GM19395 (cell line): ENCODE measurements around the gene DENND1B.

Experiments used
- ATAC-seq: cut with Tn5 transposase; IDR thresholded peaks from one replicate; pipeline ENCODE4 v1.9.1; 2021; ENCODE audit warnings: mild to moderate bottlenecking, moderate library complexity; ENCODE audit not compliant: unreplicated experiment

DENND1B gene

DNA sequence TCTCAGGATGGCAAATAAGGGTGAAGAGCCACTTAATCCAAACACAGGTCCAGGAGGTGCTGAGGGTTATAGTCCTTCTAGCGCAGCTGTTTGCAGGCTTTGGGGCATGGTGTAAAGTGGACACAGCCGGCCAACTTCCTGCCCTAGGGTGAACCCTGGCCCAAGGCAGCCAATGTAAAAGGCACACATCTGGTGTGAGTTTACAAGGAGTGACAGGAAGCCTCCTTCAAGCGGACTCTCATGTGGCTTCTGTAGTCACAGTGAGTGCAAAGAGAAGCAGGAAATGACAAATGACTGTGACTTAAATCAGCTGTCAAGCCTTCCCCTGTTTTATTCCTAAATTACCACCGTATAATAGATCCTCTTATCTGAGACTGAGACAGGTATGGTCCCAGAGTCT is 294.2 kb downstream of the DENND1B start:
- no peak for ATAC-seq

DNA sequence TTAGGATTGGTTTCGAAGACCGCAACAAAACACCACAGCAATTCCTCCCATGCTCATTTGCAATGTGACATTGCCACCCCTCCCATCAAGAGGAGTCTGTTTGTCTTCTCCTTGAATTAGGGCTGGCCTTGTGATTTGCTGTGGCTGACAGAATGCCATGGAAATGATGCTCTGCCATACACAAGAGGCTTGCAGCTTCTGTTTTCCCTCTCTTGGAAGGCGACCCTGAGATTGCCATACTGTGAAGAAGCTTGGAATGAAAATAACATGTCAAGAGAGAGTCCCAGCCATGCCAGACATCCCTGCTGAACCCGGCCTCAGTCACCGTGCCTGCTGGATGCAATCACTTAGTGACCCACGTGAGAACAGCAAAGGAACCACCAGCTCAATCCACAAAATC is 294.8 kb downstream of the DENND1B start:
- no peak for ATAC-seq

DNA sequence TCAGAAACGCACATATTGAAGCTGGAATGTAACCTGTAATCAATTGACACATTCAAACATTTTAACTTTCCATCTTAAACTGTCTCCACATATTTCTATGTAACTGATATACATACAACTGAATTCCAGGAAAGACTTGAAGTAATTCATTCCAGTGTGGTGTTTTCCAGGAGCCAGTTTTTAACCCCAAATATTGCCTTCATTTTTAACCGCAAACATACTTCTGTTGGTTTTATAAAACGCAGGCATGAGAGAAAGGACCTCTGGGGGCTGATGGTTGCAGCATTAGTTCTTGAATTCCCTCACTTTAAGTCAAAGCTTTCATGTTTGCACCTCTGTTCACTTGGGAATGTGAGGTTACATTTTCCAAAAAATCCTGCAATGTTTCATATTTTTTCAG is 303.1 kb downstream of the DENND1B start:
- ATAC-seq = no peak

DNA sequence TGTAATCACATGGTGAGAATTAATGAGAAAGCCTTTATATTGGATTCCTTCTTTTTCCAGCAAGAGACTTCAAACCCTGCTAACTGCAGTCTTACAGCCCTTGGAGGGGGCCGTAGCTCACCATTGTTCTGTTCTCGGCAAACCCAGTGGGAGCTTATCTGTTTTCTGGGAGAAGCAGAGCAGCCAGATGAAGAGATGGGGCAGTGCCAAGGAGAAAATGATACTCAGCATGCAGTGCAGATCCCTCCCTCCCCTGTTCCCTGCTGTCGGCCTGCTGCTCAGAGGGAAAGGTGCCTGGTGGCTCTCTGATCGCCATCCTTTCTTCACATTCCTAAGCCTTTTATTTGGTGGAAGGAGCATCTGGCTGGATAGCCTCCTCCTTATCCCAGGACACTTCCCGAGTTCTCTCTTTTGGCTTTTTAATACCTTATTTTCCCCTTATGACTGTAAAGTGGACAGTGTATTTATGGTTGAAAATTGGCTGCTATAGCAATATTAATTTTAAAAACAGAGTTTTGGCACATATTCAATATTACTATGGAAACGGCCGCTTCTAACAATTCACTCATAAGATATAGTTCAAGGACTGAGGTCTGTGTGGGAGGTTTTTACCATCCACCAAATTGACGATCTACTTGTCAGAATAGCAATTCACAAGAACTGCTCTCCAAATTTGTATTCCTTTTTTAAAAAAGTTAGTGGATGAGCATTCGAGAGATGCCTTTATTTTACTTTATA is 303.9 kb downstream of the DENND1B start:
- no peak for ATAC-seq

DNA sequence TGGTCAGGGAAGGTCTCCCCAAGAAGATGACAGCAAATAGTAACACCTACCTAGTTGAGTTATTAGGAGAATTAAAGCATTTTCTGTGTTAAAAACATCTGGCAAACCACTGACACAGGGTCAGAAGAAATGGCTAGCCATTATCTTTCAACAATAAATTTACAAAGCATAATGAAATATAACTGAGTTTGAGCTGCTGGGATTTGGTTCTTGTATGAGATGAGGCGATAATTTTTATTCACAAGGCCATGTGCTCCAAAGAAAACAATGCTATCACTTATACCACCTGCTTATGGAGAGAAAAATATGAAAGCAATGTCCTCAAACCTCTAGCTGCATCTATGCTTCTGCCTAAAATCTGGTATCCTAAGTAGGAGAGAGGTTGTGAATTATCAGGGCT is 304.9 kb downstream of the DENND1B start:
- no peak for ATAC-seq

DNA sequence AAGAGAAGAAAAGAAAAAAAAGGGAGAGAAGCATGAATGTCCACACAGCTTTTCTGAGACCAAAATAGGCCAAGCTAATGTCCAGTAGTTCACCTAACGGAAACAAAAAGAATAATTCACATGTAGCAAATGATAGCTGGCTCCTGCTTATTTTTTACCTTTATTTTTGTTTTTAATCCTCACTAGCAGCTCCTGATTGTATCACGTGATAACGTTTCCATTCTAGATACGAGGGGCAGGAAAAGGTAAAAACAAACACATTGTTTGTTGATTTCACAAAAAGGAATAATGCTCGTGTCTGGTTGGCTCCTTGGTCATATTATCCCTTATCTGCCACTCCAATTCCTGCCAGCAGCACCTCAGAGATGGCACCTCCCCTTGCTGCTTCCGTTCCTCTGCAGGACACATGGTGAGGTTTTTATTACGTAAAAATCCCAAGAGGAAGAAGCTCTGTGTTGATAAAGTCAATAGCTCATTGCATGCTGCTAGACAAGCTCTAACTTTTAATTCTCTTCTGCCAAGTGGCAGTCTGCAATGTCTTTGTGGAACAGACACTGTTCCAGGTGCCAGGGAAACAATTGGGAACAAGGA is 305.6 kb downstream of the DENND1B start:
- no peak for ATAC-seq

DNA sequence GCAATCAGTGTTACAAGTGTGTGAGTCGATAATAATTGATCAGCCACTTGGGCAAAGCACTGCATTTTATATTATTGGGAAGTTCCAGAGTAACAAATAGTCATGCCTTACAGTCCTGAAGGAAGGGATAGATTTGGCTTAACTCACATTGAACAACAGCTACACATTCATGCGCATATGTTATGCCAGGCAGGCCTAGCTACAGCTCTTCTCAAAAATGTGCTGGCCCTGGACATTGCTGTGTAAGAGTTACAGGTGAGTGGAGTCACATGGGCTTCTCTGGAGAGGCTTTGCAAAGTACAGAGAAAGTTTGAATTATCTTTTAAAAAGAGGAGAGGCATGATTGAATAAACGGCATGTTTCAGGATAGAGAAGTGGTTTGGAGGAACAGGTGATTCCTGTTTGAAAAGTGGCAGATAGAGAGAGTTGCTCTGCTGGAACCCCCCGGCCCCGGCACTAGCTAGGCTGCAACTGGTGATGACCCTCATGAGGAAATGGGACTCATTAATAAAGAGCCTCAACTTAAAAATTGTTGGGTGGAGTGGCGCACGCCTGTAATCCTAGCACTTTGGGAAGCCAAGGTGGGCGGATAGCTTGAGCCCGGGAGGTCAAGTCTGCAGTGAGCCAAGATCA is 306.6 kb downstream of the DENND1B start:
- ATAC-seq = no peak

DNA sequence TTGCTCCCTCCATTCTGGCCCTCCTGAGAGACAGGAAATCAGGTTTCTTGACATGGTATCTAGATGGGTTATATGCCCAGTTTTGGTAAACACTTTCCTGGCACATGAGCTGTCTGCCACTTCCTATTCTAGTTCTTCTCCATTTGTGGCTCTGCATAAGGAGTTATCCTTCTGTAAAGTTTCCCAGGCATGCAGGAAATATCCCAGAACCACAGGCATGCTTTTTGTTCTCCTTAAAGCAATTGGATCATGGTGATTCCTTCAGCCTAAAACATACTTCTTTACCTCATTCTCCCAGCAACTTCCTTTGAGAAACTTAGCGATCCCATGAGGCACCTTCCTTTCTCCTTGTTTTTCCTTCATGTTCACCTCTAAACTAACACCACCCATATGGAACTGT is 307.4 kb downstream of the DENND1B start:
- ATAC-seq = no peak

DNA sequence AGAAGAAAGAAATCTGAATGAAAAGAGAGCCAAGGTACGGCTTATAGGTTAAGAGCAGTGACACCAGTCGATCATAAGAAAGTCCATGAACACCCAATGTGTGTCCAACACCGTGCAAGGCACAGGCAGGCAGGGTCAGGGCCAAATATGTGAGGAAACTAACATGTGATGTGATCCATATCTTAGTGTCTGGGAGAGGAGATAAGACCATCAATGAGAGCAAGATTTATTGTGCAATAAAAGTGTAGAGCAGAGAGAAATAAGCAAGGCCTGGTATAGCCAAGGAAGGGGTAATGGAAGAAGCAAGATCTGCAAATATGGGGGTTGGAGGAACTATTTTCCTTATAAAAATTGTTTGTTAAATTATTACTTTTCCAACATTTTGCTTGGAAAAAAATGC is 308.5 kb downstream of the DENND1B start:
- no peak for ATAC-seq

DNA sequence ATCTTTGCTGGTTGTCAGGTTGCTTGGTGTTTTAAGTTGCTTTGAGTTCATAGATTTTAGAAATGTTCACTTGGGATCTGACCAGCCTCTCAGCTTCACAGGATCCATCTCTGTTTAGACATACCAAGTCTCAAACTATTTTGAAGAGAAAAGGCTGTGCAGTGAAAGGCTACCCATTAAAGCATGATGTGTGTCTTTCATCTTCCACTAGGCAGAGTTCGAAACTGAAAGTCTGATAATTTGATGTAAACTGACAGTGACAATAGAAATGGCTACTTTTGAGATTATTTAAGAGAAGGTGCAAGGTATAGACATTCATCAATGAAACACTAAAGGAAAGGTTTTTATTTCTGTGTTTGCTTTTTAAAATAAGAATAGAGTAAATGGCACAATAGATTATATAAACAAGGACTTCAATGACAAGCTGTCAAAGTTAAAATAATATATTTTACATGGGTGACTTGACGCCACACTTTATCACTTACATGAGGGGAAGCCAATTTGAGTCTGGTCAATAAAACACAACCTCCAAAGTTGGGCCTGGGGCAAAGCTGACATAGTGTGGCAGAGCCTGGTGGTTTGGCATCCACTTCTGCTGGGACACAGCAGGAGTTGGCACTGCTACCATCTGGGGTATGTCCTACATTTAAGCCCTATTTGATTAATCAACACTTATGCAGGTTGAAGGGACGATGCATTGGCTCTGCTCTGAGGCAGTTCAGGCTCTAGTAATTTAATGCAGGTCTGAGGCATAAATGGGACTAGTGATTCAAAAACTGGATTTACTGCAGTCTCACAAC is 309.6 kb downstream of the DENND1B start:
- ATAC-seq = no peak

DNA sequence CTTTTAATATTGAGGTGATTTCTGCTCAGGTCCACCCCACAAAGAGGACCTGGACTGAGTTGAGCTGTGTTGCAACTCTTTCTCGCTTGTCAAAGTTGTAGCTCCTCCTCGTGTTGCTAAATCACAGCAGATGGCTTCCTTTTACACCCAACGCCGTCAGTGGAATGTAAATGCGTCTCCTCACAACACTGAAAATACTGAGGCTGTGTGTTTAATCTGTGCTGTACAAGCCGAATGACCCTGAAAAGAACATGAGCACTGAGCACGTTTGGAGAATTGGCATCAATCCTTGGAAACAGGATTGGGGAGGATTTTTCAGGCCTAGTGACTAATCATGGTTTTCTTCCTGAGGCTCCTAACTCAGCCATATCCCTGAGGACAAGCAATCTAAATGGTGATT is 311.2 kb downstream of the DENND1B start:
- ATAC-seq = no peak

DNA sequence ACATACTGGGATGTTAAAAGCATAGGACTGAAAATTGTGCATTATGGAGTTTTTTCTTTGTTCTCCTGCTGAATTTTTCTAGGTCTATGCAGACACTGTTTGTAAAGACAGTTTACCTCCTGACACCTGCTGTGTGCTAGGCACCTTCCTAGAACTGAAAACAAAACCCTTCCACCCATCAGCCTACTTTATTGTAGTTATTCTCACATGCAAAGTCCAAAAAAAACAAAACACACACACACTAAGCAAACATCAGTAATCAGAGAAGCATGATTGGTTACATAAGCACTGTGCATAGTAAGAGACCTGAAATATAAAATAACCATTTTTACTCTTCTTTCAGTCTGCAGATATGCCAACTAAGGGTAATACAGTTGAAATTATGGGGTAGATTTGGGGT is 312.1 kb downstream of the DENND1B start:
- no peak for ATAC-seq

DNA sequence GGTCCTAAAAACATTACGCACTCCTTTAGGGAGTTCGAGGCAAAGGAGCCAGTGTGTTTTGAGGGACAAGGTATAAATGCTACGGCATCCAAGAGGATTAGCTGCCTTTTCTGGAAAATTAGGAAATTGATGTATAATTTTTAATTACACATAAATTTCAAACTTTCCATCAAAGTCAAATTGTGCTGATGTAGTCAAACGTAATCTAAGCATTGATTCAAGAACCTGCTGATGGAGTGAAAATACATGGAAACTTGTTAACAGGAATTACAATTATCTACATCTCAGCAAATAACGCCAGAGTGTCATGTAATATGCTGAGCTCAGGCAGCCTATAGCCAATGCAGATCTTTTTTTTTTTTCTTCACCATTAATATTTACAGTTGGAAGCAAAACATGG is 312.7 kb downstream of the DENND1B start:
- no peak for ATAC-seq
